Kidney (tissue), 22 donors: Measurements from ENCODE around the gene PIGM. TPM values are rescaled to one million over a fixed set of nuclear protein-coding genes. Genes with fewer than 3 reads are reported as not detected.

Source experiments
- DNase-seq, 5 donors: peaks; one replicate each; pipeline ENCODE4 v3.0.0-alpha.2; 2013 to 2020
- FAIRE-seq: peaks from 2 replicates; lab custom pipeline; 2012; peaks lifted over from hg19 to GRCh38; lab: Jason Lieb, UNC
- H3K27ac ChIP-seq, 2 donors: one replicate each; pipeline ENCODE4 v1.7.0; 2013; ENCODE audit warnings: low read depth in 2 of 2, low read length in 2 of 2, inconsistent platforms in 1 of 2
- H3K27me3 ChIP-seq: one replicate; pipeline ENCODE4 v1.7.1; 2013; ENCODE audit warnings: low read length, inconsistent platforms; ENCODE audit not compliant: control insufficient read depth, insufficient read depth
- H3K36me3 ChIP-seq, 3 donors: one replicate each; pipeline versions ENCODE4 v1.7.0 to v1.7.1; 2013; ENCODE audit warnings: low read length in 3 of 3, control low read depth in 1 of 3, inconsistent platforms in 1 of 3; ENCODE audit not compliant: insufficient read depth in 3 of 3, control insufficient read depth in 2 of 3
- H3K4me1 ChIP-seq, 3 donors: one replicate each; pipeline versions ENCODE4 v1.7.0 to v1.7.1; 2013; ENCODE audit warnings: low read length in 3 of 3, inconsistent platforms in 1 of 3, low read depth in 1 of 3; ENCODE audit not compliant: control insufficient read depth in 2 of 3, insufficient read depth in 2 of 3
- H3K4me3 ChIP-seq, 3 donors: one replicate each; pipeline versions ENCODE4 v1.7.0 to v1.8.1; 2013; ENCODE audit warnings: low read length in 3 of 3, control low read depth in 1 of 3, inconsistent platforms in 1 of 3
- H3K9ac ChIP-seq, 3 donors: one replicate each; pipeline versions ENCODE4 v1.7.0 to v1.7.1; 2013; ENCODE audit warnings: low read length in 3 of 3, control low read depth in 1 of 3, inconsistent platforms in 1 of 3
- H3K9me3 ChIP-seq, 3 donors: one replicate each; pipeline versions ENCODE4 v1.7.0 to v1.7.1; 2013; ENCODE audit warnings: low read length in 3 of 3, control low read depth in 1 of 3, inconsistent platforms in 1 of 3; ENCODE audit not compliant: control insufficient read depth in 2 of 3, insufficient read depth in 1 of 3
- CTCF ChIP-seq: IDR thresholded peaks from 3 replicates; pipeline ENCODE4 v1.5.1; 2012; ENCODE audit warnings: mild to moderate bottlenecking, moderate library complexity, borderline replicate concordance; ENCODE audit not compliant: insufficient read depth; ENCODE audit errors: extremely low read depth
- intact Hi-C: fragments of 100-400 bp; cut with DNase I; formaldehyde crosslinking; loops from one replicate; pipeline ENCODE4 v1.11.1; 2022
- long read RNA-seq, 10 donors: library from polyadenylated mRNA in 1 of 10; unstranded in 1 of 10; transcript quantifications; one replicate each; pipeline ENCODE4 v2.0.0 and lab custom pipeline, GENCODE V29; 2021 to 2026
- polyA plus RNA-seq: library from polyadenylated mRNA; stranded (reverse); fragments of 350-450 nt; fragmentation: Illumina TruSeq; extraction: RNeasy Lipid Tissue Mini Kit (QIAGEN cat#74804); gene quantifications from one replicate; pipeline ENCODE4 v1.2.3, GENCODE V29; 2014; ENCODE audit warnings: low read depth, low replicate concordance; ENCODE audit not compliant: insufficient read depth
- total RNA-seq: library from RNA; stranded (reverse); fragmentation: NEBNext Ultra II Directional; extraction: Animal tissue kit (Norgen Biotek cat#: 25700); gene quantifications from one replicate; pipeline ENCODE4 v1.2.1, GENCODE V29; 2021
- donor health status: control.
- donor health status: control.
- donor health status: control.
- donor health status: control.
- donor health status: control.
- donor health status: DM: yes; HTN: yes; CAD: no.
- donor health status: Normal renal cell carcinoma (clear cell type).

The PIGM gene
- 8.5 TPM for total RNA-seq
- polyA plus RNA-seq: 3.3 TPM
- long read RNA-seq, donor 1, full-length matches to known transcripts: 34 of 34 reads
- long read RNA-seq, donor 1, partial matches to known transcripts: 0 of 34 reads
- long read RNA-seq, donor 1, other reads (novel, unspliced or antisense): 0 of 34 reads
- long read RNA-seq, donor 2, full-length matches to known transcripts: 38 of 38 reads
- long read RNA-seq, donor 2, partial matches to known transcripts: 0 of 38 reads
- long read RNA-seq, donor 2, other reads (novel, unspliced or antisense): 0 of 38 reads
- long read RNA-seq, donor 3, full-length matches to known transcripts: 30 of 30 reads
- long read RNA-seq, donor 3, partial matches to known transcripts: 0 of 30 reads
- long read RNA-seq, donor 3, other reads (novel, unspliced or antisense): 0 of 30 reads
- long read RNA-seq, donor 4, full-length matches to known transcripts: 27 of 27 reads
- long read RNA-seq, donor 4, partial matches to known transcripts: 0 of 27 reads
- long read RNA-seq, donor 4, other reads (novel, unspliced or antisense): 0 of 27 reads
- long read RNA-seq, donor 5, full-length matches to known transcripts: 2 of 2 reads
- long read RNA-seq, donor 5, partial matches to known transcripts: 0 of 2 reads
- long read RNA-seq, donor 5, other reads (novel, unspliced or antisense): 0 of 2 reads
- long read RNA-seq, donor 6, full-length matches to known transcripts: 13 of 13 reads
- long read RNA-seq, donor 6, partial matches to known transcripts: 0 of 13 reads
- long read RNA-seq, donor 6, other reads (novel, unspliced or antisense): 0 of 13 reads
- long read RNA-seq, donor 7, full-length matches to known transcripts: 12 of 13 reads
- long read RNA-seq, donor 7, partial matches to known transcripts: 0 of 13 reads
- long read RNA-seq, donor 7, other reads (novel, unspliced or antisense): 1 of 13 reads
- long read RNA-seq, donor 8, full-length matches to known transcripts: 29 of 29 reads
- long read RNA-seq, donor 8, partial matches to known transcripts: 0 of 29 reads
- long read RNA-seq, donor 8, other reads (novel, unspliced or antisense): 0 of 29 reads
- long read RNA-seq, donor 9, full-length matches to known transcripts: 10 of 10 reads
- long read RNA-seq, donor 9, partial matches to known transcripts: 0 of 10 reads
- long read RNA-seq, donor 9, other reads (novel, unspliced or antisense): 0 of 10 reads
- long read RNA-seq, donor 10, full-length matches to known transcripts: 41 of 41 reads
- long read RNA-seq, donor 10, partial matches to known transcripts: 0 of 41 reads
- long read RNA-seq, donor 10, other reads (novel, unspliced or antisense): 0 of 41 reads

GRCh38 chr1:160031365-160032164 lies at the start of gene PIGM:
Gene PIGM (minus strand): TSS chr1:160031990. CDS start chr1:160031739, 251 bp downstream.
- Histone ChIP-seq H3K9ac (peak within 1 kb of the TSS; percentile 76 to 86 (median 76)), H3K36me3 (no peaks in the 10 kb centered on the region), H3K27me3 (no peaks in the 10 kb centered on the region), H3K4me3 (peak within 1 kb of the TSS; percentile 85 to 97 (median 92)), H3K9me3 (no peaks in the 10 kb centered on the region), H3K4me1 (peaks cover 0 to 14% (median 12%) of the 10 kb centered on the region in 3 donors), H3K27ac (peak within 1 kb of the TSS; percentile 64 to 79)
- intact Hi-C loops: no loop called here
- DNase-seq (peak; percentile 97 to 98 (median 97)), FAIRE-seq (peak; percentile 82)
- TF ChIP-seq CTCF: no peak

- FAIRE-seq (no peak), DNase-seq (peak in 2 of 5 donors; percentile 37 to 46)
- Histone ChIP-seq H3K9ac (no peak within 1 kb of the TSS), H3K36me3 (no peaks in the 10 kb centered on the region), H3K27me3 (peaks cover 14% of the 10 kb centered on the region), H3K4me1 (peaks cover 0 to 6% (median 0%) of the 10 kb centered on the region in 3 donors), H3K27ac (no peak within 1 kb of the TSS), H3K4me3 (no peak within 1 kb of the TSS), H3K9me3 (no peaks in the 10 kb centered on the region)
- no peak for TF ChIP-seq CTCF
- intact Hi-C loops: no loop called here
Measured at GRCh38 chr1:160081261-160081936, 49.6 kb upstream of the PIGM start, which contains the start of gene KCNJ9. Gene KCNJ9 (plus strand): TSS chr1:160081538. CDS start chr1:160084031, 2,493 bp downstream.
